Ascending aorta (tissue), 2 donors: Measurements from ENCODE around the gene ESRRB. TPM values are rescaled to one million over a fixed set of nuclear protein-coding genes. Genes with fewer than 3 reads are reported as not detected.

Experiments
- DNase-seq, 2 donors: peaks; one replicate each; pipeline ENCODE4 v3.0.0-alpha.2; 2019; ENCODE audit warnings: low spot score in 2 of 2
- H3K27ac ChIP-seq, 2 donors: fragments of 200-600 bp; sonication (generic); one replicate each; pipeline ENCODE4 v1.5.1; 2016 to 2017; ENCODE audit warnings: mild to moderate bottlenecking in 1 of 2
- H3K27me3 ChIP-seq: fragments of 200-600 bp; sonication (generic); one replicate; pipeline ENCODE4 v1.5.1; 2017
- H3K36me3 ChIP-seq, 2 donors: fragments of 200-600 bp; sonication (generic); one replicate each; pipeline ENCODE4 v1.5.1; 2016
- H3K4me1 ChIP-seq, 2 donors: fragments of 200-600 bp; sonication (generic); one replicate each; pipeline ENCODE4 v1.5.1; 2016 to 2017; ENCODE audit warnings: mild to moderate bottlenecking in 1 of 2
- H3K4me3 ChIP-seq, 2 donors: fragments of 200-600 bp; sonication (generic); one replicate each; pipeline ENCODE4 v1.5.1; 2016 to 2017; ENCODE audit warnings: mild to moderate bottlenecking in 1 of 2
- H3K9me3 ChIP-seq, 2 donors: fragments of 200-600 bp; sonication (generic); one replicate each; pipeline ENCODE4 v1.5.1; 2016
- CTCF ChIP-seq, 3 experiments: fragments of 200-600 bp in 2 of 3; fragments of 450-650 bp in 1 of 3; sonication (generic) in 2 of 3; IDR thresholded peaks; one replicate each; pipeline ENCODE4 v1.5.1; 2016 to 2019; ENCODE audit warnings: antibody characterized with exemption in 3 of 3, mild to moderate bottlenecking in 1 of 3, moderate library complexity in 1 of 3
- intact Hi-C: fragments of 100-400 bp; cut with DNase I; formaldehyde crosslinking; loops from one replicate; pipeline ENCODE4 v1.15.1; 2023
- total RNA-seq: library from RNA; depleted of rRNA; stranded (reverse); fragments of >200 nt; gene quantifications from one replicate; pipeline ENCODE4 v1.1.0, GENCODE V29; 2016

Gene ESRRB
- total RNA-seq, 1 donor from 2014 or later: 1.6 TPM

- no peak for TF ChIP-seq CTCF (IDR thresholded peaks at IDR 0.05)
- intact Hi-C loops: no loop called here
- no peak overlapping the region for H3K27ac ChIP-seq
Measured at GRCh38 chr14:76550534-76550933, 174.6 kb downstream of the ESRRB start.

GRCh38 chr14:76551116-76551515 lies 175.2 kb downstream of the ESRRB start:
- intact Hi-C loops: no loop called here
- H3K4me1 ChIP-seq: no peaks in the 10 kb centered on the region
- no peaks in the 10 kb centered on the region for H3K27me3 ChIP-seq
- no peak overlapping the region for H3K4me3 ChIP-seq
- H3K27ac ChIP-seq: no peak overlapping the region
- no peaks in the 10 kb centered on the region for H3K36me3 ChIP-seq
- no peak for TF ChIP-seq CTCF (IDR thresholded peaks at IDR 0.05)
- no peak for DNase-seq
- no peaks in the 10 kb centered on the region for H3K9me3 ChIP-seq

More at GRCh38 chr14:76550534-76550933, 174.6 kb downstream of the ESRRB start:
- Histone ChIP-seq H3K9me3 (no peaks in the 10 kb centered on the region), H3K27me3 (no peaks in the 10 kb centered on the region), H3K4me3 (no peak overlapping the region), H3K36me3 (no peaks in the 10 kb centered on the region), H3K4me1 (no peaks in the 10 kb centered on the region)
- DNase-seq: no peak

Other genes with a start within 250 kb of the ESRRB start
- 40.3 TPM for gene GPATCH2L, start 224.2 kb upstream of the ESRRB start, total RNA-seq